WERI-Rb-1 (cell line): ENCODE data around the gene ZNF595.

ENCODE experiments used
- DNase-seq: peaks from one replicate; pipeline ENCODE4 v3.0.0-alpha.2; 2020
- H3K27ac ChIP-seq: fragments of 250-450 bp; sonication (Bioruptor Pico); 2 replicates; pipeline ENCODE4 v1.5.1; 2020; ENCODE audit warnings: mild to moderate bottlenecking, moderate library complexity
- H3K27me3 ChIP-seq: fragments of 250-450 bp; sonication (Bioruptor Pico); 2 replicates; pipeline ENCODE4 v1.5.1; 2021; ENCODE audit warnings: mild to moderate bottlenecking, low read depth, moderate library complexity; ENCODE audit not compliant: insufficient read depth, severe bottlenecking
- H3K36me3 ChIP-seq: fragments of 250-450 bp; sonication (Bioruptor Pico); 2 replicates; pipeline ENCODE4 v1.5.1; 2020; ENCODE audit warnings: mild to moderate bottlenecking, moderate library complexity
- H3K4me3 ChIP-seq: 2 replicates; pipeline ENCODE4 v1.5.1; 2011; ENCODE audit warnings: low read depth, mild to moderate bottlenecking, control low read depth, low read length
- H3K9me3 ChIP-seq: fragments of 250-450 bp; sonication (Bioruptor Pico); 2 replicates; pipeline ENCODE4 v1.5.1; 2021; ENCODE audit warnings: mild to moderate bottlenecking, moderate library complexity; ENCODE audit not compliant: severe bottlenecking
- TF ChIP-seq, protein P1 (sequence below): IDR thresholded peaks from 2 replicates; pipeline ENCODE4 v1.5.1; 2011; ENCODE audit warnings: low read depth, mild to moderate bottlenecking, control low read depth, inconsistent platforms, low read length

Gene ZNF595

DNA sequence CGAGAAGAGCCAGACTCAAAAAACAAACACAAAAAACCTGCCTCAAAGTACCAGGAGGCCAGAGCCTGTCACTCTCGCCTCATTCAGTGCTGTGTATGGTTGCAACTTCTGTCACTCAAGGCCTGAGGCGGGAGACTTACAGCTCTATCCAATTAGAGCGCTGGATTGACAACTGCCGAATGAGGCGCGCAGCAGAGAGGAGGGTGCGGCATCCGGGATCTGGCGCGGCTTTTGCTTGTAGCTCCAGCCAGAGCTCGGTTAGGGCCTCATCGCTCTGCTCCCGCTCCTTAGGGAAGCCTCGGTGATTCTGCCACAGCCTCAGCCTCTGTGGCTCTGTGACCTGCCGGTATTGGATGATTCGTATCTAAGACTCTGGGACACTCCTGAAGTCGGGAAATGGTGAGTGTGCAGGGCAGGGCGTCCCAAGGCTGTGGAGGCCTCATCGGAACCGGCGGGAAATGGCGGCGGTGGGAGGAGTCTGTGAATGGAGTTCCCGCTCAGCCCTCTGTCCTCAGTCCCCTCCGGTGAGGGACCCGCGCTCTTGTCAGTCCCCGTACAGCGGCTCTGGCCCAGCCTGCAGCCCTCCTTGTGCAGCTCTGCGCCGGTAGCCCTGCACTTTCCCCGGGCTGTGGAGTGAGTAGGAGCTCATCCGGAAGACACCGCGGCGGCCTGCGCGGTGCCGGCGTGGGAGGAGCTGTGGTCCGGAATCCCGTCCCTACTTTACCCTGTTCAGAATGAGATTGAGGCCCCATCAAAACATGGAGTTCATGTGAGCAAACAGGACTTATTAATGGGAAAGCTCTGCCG lies 71.4 kb downstream of the ZNF595 start, which contains the start of gene ZNF718:
Gene ZNF718, plus strand, starts transcription at position 227 of the 807 bp plus-strand sequence. Its CDS starts 170 bp downstream, at position 397.
- Histone ChIP-seq H3K4me3 (peak within 1 kb of the TSS; percentile 76), H3K27me3 (no peaks in the 10 kb centered on the region), H3K36me3 (peaks cover 24% of the 10 kb centered on the region), H3K9me3 (peaks cover 14% of the 10 kb centered on the region), H3K27ac (peak within 1 kb of the TSS; percentile 98)
- TF ChIP-seq, protein P1, sequence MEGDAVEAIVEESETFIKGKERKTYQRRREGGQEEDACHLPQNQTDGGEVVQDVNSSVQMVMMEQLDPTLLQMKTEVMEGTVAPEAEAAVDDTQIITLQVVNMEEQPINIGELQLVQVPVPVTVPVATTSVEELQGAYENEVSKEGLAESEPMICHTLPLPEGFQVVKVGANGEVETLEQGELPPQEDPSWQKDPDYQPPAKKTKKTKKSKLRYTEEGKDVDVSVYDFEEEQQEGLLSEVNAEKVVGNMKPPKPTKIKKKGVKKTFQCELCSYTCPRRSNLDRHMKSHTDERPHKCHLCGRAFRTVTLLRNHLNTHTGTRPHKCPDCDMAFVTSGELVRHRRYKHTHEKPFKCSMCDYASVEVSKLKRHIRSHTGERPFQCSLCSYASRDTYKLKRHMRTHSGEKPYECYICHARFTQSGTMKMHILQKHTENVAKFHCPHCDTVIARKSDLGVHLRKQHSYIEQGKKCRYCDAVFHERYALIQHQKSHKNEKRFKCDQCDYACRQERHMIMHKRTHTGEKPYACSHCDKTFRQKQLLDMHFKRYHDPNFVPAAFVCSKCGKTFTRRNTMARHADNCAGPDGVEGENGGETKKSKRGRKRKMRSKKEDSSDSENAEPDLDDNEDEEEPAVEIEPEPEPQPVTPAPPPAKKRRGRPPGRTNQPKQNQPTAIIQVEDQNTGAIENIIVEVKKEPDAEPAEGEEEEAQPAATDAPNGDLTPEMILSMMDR = no peak
- peak; percentile 96 for DNase-seq

GRCh38 chr4:125091-125771 lies 72.1 kb downstream of the ZNF595 start:
- TF ChIP-seq, protein P1 = no peak
- Histone ChIP-seq H3K36me3 (peaks cover 24% of the 10 kb centered on the region), H3K4me3 (peak overlapping the region; percentile 76), H3K9me3 (peaks cover 12% of the 10 kb centered on the region), H3K27me3 (no peaks in the 10 kb centered on the region), H3K27ac (peak overlapping the region; percentile 98)
- peak; percentile 68 for DNase-seq

DNA sequence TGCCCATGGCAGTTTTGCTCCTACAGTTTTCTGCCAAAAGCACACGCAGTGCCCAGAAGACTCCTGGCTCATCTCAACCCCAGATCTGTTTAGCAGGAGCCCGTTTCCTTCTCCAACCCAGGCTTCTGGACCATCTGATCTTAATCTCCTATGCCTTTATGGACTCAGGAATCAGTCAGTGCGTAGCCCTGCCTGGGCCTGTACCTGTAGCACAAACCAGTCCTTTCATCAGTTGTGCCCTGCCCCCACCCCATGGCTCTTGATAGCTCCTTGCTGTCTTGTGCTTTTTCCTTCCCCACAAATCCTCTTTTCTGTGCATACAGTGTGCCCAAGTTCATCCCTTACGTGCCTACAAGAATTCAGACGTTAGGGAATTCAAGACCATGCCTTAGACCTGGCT lies 72.7 kb downstream of the ZNF595 start:
- peak; percentile 18 for DNase-seq
- Histone ChIP-seq H3K27ac (peak overlapping the region; percentile 98), H3K27me3 (no peaks in the 10 kb centered on the region), H3K9me3 (peaks cover 12% of the 10 kb centered on the region), H3K4me3 (peak overlapping the region; percentile 76), H3K36me3 (peaks cover 24% of the 10 kb centered on the region)
- TF ChIP-seq, protein P1 = no peak

DNA sequence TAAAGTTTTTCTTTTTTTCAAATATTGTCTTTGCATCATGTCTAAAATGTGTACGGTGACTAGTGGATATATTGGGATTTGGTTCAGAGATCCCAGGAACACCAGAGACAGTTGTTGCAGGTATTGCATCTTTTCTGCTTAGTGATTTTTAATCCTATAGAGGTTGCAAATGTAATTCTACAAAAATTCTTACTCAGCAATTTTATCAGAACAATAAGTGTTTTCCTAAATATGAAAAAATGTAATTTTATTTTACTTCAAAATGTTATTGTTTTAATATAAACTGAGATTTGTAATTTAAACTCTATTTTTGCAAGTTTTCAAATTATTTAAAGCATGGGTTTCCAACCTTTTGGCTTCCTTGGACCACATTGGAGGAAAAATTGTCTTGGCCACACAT lies 79.4 kb downstream of the ZNF595 start:
- no peaks in the 10 kb centered on the region for H3K27me3 ChIP-seq
- H3K9me3 ChIP-seq = peaks cover 3% of the 10 kb centered on the region
- no peak overlapping the region for H3K27ac ChIP-seq
- TF ChIP-seq, protein P1 = no peak
- no peak overlapping the region for H3K4me3 ChIP-seq
- DNase-seq = no peak
- peaks cover 42% of the 10 kb centered on the region for H3K36me3 ChIP-seq
